ENCODE measurements around the gene DCXR. TPM values are rescaled to one million over a fixed set of nuclear protein-coding genes. Genes with fewer than 3 reads are reported as not detected.

DCXR gene
- total RNA-seq, 1 experiment from 2014 or later: 120 TPM

- H3K79me2 ChIP-seq (ENCODE audit: low read depth): peaks cover 11% of the 10 kb centered on the region
- no peak overlapping the region for H3K27ac ChIP-seq
- POLR2A ChIA-PET (ENCODE audit: unreplicated experiment): interaction anchor here (0.6 kb wide), 1 partner anchor 54 kb away, joined by 3 read pairs; no protein-coding TSS in a partner anchor
- H3K9me3 ChIP-seq (ENCODE audit: insufficient read depth, low read depth): no peaks in the 10 kb centered on the region
- no peak for TF ChIP-seq EZH2 (IDR thresholded peaks at IDR 0.05; ENCODE audit: low read depth)
- TF ChIP-seq, protein P1, sequence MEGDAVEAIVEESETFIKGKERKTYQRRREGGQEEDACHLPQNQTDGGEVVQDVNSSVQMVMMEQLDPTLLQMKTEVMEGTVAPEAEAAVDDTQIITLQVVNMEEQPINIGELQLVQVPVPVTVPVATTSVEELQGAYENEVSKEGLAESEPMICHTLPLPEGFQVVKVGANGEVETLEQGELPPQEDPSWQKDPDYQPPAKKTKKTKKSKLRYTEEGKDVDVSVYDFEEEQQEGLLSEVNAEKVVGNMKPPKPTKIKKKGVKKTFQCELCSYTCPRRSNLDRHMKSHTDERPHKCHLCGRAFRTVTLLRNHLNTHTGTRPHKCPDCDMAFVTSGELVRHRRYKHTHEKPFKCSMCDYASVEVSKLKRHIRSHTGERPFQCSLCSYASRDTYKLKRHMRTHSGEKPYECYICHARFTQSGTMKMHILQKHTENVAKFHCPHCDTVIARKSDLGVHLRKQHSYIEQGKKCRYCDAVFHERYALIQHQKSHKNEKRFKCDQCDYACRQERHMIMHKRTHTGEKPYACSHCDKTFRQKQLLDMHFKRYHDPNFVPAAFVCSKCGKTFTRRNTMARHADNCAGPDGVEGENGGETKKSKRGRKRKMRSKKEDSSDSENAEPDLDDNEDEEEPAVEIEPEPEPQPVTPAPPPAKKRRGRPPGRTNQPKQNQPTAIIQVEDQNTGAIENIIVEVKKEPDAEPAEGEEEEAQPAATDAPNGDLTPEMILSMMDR (conservative IDR thresholded peaks at IDR 0.05): no peak
- H3K27me3 ChIP-seq (ENCODE audit: insufficient read depth, low read depth): no peaks in the 10 kb centered on the region
- intact Hi-C loops (cut with micrococcal nuclease; ENCODE audit: unreplicated experiment): no loop called here
- H2AFZ ChIP-seq: no peak overlapping the region
- H3K36me3 ChIP-seq (ENCODE audit: low read depth): no peaks in the 10 kb centered on the region
- H3K9me2 ChIP-seq (ENCODE audit: insufficient read depth): no peaks in the 10 kb centered on the region
- no peak overlapping the region for H3K4me2 ChIP-seq
- CTCF ChIA-PET: no interaction called here
- no peaks in the 10 kb centered on the region for H3K4me1 ChIP-seq (replicated peaks; ENCODE audit: insufficient read depth)
- BruUV-seq (replicated peaks): no TSS peak
- H4K20me1 ChIP-seq (ENCODE audit: insufficient read depth): no peaks in the 10 kb centered on the region
- no peak overlapping the region for H3K4me3 ChIP-seq
- no peak for DNase-seq
- no peaks in the 10 kb centered on the region for H3F3A ChIP-seq (ENCODE audit: insufficient read depth, low read depth)
Observed at GRCh38 chr17:82047914-82048570, 10.5 kb upstream of the DCXR start.

DNA sequence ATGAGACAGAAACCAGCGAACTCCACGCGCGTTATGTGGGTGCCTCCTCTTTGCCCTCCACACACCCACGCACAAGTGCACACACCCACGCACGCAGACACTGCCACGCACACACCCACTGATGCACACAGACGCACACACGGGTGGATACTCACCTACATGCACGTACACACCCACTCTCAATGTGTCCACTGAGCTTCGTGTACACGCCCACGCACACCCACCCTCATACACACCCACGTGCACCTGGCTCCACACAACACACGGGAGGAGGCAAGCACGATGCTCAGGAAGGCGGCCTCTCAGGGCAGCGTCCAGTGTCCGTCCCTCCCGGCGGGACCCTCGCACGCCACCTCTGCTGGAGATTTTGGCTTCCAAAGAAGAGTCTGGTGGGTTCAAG lies 9.9 kb upstream of the DCXR start:
- Histone ChIP-seq H3K9me3 (ENCODE audit: insufficient read depth, low read depth) (no peaks in the 10 kb centered on the region), H3K9me2 (ENCODE audit: insufficient read depth) (no peaks in the 10 kb centered on the region), H3K4me1 (replicated peaks; ENCODE audit: insufficient read depth) (no peaks in the 10 kb centered on the region), H3K79me2 (ENCODE audit: low read depth) (peaks cover 4% of the 10 kb centered on the region; the same call in 1 of the 2 replicates), H3K27ac (no peak overlapping the region), H3K36me3 (ENCODE audit: low read depth) (no peaks in the 10 kb centered on the region), H3K4me3 (no peak overlapping the region), H3K27me3 (ENCODE audit: insufficient read depth, low read depth) (no peaks in the 10 kb centered on the region), H4K20me1 (ENCODE audit: insufficient read depth) (no peaks in the 10 kb centered on the region), H3K4me2 (no peak overlapping the region), H2AFZ (no peak overlapping the region), H3F3A (ENCODE audit: insufficient read depth, low read depth) (no peaks in the 10 kb centered on the region)
- BruUV-seq (replicated peaks): no TSS peak
- POLR2A ChIA-PET (ENCODE audit: unreplicated experiment): interaction anchor here (0.6 kb wide), 1 partner anchor 55 kb away, joined by 3 read pairs; no protein-coding TSS in a partner anchor
- DNase-seq: no peak
- CTCF ChIA-PET: no interaction called here
- TF ChIP-seq EZH2 (IDR thresholded peaks at IDR 0.05; ENCODE audit: low read depth): no peak
- TF ChIP-seq, protein P1 (conservative IDR thresholded peaks at IDR 0.05): no peak
- intact Hi-C loops (cut with micrococcal nuclease; ENCODE audit: unreplicated experiment): no loop called here

DNA sequence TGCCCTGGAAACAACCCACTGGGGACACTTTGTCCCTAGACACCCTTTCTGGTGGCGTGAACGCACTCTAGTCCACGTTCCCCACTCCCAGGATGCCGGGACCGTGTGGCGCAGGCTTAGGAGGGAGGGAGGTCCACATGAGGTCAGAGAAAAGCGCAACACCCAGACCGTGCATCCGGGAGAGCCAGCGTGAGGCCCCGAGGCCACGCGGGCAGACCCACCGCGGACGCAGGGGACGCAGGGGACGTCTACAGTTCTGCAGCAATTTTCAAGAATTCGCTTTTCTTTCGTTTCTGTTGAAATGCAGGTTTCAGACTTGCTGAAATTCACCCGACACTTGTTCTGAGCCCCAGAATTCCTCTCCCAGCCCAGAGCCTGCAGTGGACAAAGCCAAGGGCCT lies 9.4 kb upstream of the DCXR start:
- BruUV-seq (replicated peaks): no TSS peak

More for the DNA sequence above, 9.4 kb upstream of the DCXR start:
- POLR2A ChIA-PET (ENCODE audit: unreplicated experiment): no interaction called here
- Histone ChIP-seq H3K4me3 (no peak overlapping the region), H3K9me3 (ENCODE audit: insufficient read depth, low read depth) (no peaks in the 10 kb centered on the region), H3F3A (ENCODE audit: insufficient read depth, low read depth) (no peaks in the 10 kb centered on the region), H3K27me3 (ENCODE audit: insufficient read depth, low read depth) (no peaks in the 10 kb centered on the region), H3K4me2 (no peak overlapping the region), H4K20me1 (ENCODE audit: insufficient read depth) (no peaks in the 10 kb centered on the region), H2AFZ (no peak overlapping the region), H3K79me2 (ENCODE audit: low read depth) (no peaks in the 10 kb centered on the region), H3K27ac (no peak overlapping the region), H3K4me1 (replicated peaks; ENCODE audit: insufficient read depth) (no peaks in the 10 kb centered on the region), H3K9me2 (ENCODE audit: insufficient read depth) (no peaks in the 10 kb centered on the region), H3K36me3 (ENCODE audit: low read depth) (no peaks in the 10 kb centered on the region)
- intact Hi-C loops (cut with micrococcal nuclease; ENCODE audit: unreplicated experiment): no loop called here
- CTCF ChIA-PET: no interaction called here
- no peak for DNase-seq
- TF ChIP-seq EZH2 (IDR thresholded peaks at IDR 0.05; ENCODE audit: low read depth): no peak
- TF ChIP-seq, protein P1 (conservative IDR thresholded peaks at IDR 0.05): no peak
